Hematopoietic multipotent progenitor cell (in vitro differentiated cells): ENCODE data around the gene HOXA4. TPM values are rescaled to one million over a fixed set of nuclear protein-coding genes. Genes with fewer than 3 reads are reported as not detected.

ENCODE experiments used
- DNase-seq, 3 donors: peaks; one replicate each; pipeline ENCODE4 v3.0.0-alpha.2; 2011 to 2015; ENCODE audit warnings: low read depth in 2 of 3, low spot score in 2 of 3
- total RNA-seq: library from RNA; depleted of rRNA; stranded (reverse); fragments of >200 nt; gene quantifications from one replicate; pipeline ENCODE4 v1.2.3, GENCODE V29; 2012

Gene HOXA4
- total RNA-seq, 1 donor, result 1.1 TPM

- no peak for DNase-seq
Observed at GRCh38 chr7:27121684-27122076, 8.9 kb downstream of the HOXA4 start.

DNA sequence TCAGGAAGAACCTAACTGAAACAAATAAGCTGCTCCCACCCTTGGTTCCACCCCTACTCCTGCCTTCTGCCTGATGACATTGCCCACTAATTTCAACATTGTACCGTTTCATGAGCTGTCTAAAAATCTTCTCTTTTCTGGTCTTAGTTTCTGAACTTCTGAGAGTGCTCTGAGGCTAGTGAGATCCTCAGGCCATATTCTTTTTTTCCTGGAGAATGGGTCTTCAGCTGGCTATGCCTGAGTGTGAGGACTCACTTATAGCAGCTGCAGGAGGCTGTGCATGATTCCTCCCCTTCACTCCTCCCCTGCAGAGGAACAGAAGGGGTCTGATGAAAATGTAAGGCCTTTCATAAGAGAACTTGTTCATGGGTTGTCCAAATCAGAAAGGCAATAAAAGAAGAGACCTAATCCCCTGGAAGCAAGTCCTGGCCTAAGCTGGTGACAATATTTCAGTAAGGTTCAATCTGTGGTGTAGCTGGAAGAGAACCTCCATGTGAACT lies 11.1 kb downstream of the HOXA4 start:
- no peak for DNase-seq

DNA sequence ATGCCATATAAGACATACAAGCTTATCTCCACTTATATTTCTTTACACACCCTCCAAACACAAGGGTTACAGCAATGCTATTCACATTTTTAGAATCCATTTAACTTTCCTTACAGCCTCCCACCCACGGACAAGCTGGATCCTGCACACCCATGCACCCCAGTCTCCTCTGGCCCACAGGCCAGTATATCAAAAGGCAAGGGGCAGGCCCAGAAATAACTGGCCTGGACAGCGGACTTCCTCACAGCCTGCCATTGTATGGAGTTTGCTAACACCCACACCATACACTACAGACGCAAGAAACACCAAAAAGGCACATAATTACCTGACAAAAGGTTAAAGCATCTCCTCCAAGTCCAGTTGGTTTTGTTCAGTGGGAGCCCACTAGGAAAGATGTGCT lies 12.0 kb downstream of the HOXA4 start:
- DNase-seq, result no peak

GRCh38 chr7:27117887-27118491 lies 12.6 kb downstream of the HOXA4 start:
- no peak for DNase-seq

- DNase-seq, result no peak
Observed at GRCh38 chr7:27116962-27117886, 13.3 kb downstream of the HOXA4 start.

GRCh38 chr7:27116031-27116961 lies 14.3 kb downstream of the HOXA4 start:
- DNase-seq, result no peak

GRCh38 chr7:27115221-27116026 lies 15.1 kb downstream of the HOXA4 start:
- DNase-seq, result no peak

- DNase-seq, result no peak
Observed at GRCh38 chr7:27114881-27115220, 15.7 kb downstream of the HOXA4 start.

- no peak for DNase-seq
Observed at GRCh38 chr7:27113991-27114769, 16.4 kb downstream of the HOXA4 start.

- no peak for DNase-seq
Observed at GRCh38 chr7:27112955-27113949, 17.3 kb downstream of the HOXA4 start.

DNA sequence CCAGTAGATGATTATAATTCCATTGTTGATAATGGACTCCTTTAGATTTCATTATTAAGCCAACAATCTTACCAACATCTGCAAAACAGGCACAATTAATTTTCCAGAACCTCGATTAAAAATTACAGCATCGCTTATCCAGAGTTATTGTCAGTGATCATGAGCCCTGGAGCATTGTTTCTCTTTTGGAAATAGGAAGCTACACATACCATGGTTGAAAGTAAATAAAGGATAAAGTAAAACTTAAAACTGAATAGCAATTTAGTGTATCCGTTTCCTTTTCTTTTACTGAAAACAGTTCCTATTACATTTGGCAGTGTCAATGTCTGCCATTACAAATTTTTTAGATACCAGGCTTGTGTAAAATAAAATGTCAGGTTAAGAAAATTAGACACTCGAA lies 18.2 kb downstream of the HOXA4 start:
- DNase-seq, result no peak

DNA sequence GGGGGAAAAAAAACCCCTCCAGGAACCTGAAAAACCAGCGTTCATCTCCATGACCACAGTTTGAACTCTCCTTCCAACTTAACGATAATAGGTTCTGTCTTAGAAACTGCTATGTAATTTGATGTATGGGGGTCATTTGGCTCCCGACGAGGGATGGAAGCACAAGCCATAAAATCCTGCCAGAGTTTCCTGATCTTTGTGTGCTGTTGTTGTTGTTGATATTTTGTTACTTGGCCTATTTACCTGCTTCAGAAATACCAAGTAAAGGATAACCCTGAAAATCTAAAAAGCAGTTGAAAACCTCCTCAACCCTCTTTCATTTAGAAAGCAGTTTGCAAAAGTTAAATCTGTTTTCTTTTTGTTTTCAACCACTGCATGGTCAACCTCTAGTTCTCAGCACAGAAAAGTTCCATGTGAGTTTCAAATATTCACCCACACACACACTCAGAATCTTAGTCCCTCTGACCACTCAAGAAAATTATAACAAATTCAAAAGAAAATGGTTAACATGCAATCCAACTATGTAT lies 18.7 kb downstream of the HOXA4 start:
- no peak for DNase-seq

- no peak for DNase-seq
Observed at GRCh38 chr7:27111042-27111750, 19.4 kb downstream of the HOXA4 start.

DNA sequence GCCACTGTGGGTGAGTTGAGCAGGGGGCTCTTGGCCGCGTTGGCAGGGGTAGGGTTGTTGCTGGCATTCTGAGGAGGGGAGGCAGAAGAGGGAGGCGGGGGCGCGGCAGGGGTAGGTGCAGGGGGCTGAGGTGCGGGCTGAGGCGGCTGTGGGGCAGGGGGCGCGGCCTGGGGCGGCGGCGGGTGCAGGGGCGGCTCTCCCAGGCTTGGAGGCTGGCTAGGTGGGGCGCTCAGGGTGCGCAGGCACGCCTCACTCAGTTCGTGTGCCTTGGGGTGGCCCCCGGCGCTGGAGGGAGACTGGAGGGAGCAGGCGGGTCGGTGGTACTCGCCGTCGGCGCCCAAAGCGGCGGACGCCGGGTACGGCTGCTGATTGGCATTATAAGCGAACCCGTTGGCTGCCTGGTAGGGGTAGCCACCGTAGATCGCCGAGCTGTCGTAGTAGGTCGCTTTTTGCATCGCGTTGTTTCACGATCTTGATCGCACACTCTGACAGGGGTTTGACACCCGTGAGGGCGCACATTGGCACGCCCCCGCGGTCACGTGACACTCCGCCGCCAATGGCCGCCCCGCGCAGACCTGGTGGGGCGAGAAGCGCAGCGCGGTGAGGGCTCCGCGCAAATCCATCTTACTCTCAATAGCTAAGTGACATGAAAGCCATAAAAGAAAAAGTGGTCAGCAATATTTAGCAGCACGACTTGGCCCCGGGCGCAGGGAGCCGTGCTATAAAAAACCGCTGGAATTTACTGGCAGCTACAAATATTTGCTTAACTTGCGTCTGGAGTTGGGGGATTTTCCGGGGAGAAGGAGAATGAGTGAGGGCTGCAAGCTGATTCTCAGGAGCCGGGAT lies 20.1 kb downstream of the HOXA4 start:
- DNase-seq, result no peak

DNA sequence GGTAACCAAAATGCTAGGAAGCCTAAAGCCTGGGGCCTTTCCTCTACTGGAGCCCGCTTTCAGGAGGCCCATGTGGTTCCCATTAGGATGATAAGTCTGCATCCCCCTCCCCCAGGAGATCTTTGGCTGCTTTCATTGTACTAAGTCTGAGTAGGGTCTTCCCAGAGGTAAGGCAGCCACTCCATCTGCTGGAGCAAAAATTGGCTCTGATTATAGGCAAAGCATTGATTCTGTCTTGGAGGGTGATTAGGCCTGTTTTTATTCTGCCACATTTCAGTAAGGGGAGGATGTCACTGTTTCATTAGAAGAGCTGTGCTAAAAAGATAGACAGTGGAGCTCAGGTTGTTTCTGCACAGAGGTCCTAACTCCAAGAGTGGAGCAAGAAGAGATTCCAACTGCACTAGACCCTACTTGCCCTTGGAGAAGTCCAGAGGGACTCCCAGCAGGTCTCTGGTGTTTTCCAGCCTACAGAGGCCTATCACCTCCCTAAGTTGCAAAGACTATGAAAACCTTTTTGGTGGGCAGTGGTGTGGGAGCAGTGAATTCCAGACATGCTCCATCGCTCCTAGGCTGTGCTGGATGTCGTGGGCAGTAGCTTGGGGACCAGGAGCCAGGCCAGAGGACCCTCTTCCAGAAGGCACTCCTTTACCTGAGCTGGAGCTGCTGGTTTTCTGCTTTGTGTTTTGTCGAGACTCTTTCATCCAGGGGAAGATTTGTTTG lies 20.9 kb downstream of the HOXA4 start:
- DNase-seq, result no peak
